HepG2 (cell line): ENCODE data around the gene FAHD2A. TPM values are rescaled to one million over a fixed set of nuclear protein-coding genes. Genes with fewer than 3 reads are reported as not detected.

Experiments
- AKAP8 ChIP-seq: sonication (generic); formaldehyde crosslinking; IDR thresholded peaks from 2 replicates; pipeline ENCODE4 v1.5.1; 2020; ENCODE audit warnings: mild to moderate bottlenecking, missing genetic modification reagents
- ASH2L ChIP-seq: fragments of 300-600, 200-600 bp; sonication (generic); IDR thresholded peaks from 2 replicates; pipeline ENCODE4 v1.7.0; 2017; ENCODE audit warnings: low read depth, mild to moderate bottlenecking, moderate library complexity, mixed read lengths, low read length; ENCODE audit not compliant: insufficient read length
- BHLHE40 ChIP-seq: IDR thresholded peaks from 2 replicates; pipeline ENCODE4 v1.6.1; 2011; ENCODE audit warnings: low read length, improper control_type of control experiment
- CAMTA2 ChIP-seq: sonication (generic); formaldehyde crosslinking; IDR thresholded peaks from 2 replicates; pipeline ENCODE4 v1.4.0; 2020; ENCODE audit warnings: mild to moderate bottlenecking, missing genetic modification reagents, borderline replicate concordance
- ELK4 ChIP-seq: sonication (generic); formaldehyde crosslinking; IDR thresholded peaks from 2 replicates; pipeline ENCODE4 v1.9.0; 2021; ENCODE audit warnings: missing genetic modification reagents, borderline replicate concordance
- HOXA7 ChIP-seq: sonication (generic); formaldehyde crosslinking; IDR thresholded peaks from 2 replicates; pipeline ENCODE4 v1.8.1; 2022; ENCODE audit warnings: mild to moderate bottlenecking, missing genetic modification reagents, moderate library complexity
- IKZF1 ChIP-seq: fragments of 450-650 bp; IDR thresholded peaks from 2 replicates; pipeline ENCODE4 v1.7.1; 2016
- IRF1 ChIP-seq: sonication (generic); formaldehyde crosslinking; IDR thresholded peaks from 2 replicates; pipeline ENCODE4 v1.4.0; 2020; ENCODE audit warnings: low read depth, mild to moderate bottlenecking, missing genetic modification reagents
- KDM5B ChIP-seq: sonication (generic); formaldehyde crosslinking; IDR thresholded peaks from 2 replicates; pipeline ENCODE4 v1.4.0; 2020; ENCODE audit warnings: missing genetic modification reagents, mild to moderate bottlenecking, borderline replicate concordance
- MYC ChIP-seq: sonication (generic); formaldehyde crosslinking; IDR thresholded peaks from 2 replicates; pipeline ENCODE4 v1.9.0; 2021; ENCODE audit warnings: missing genetic modification reagents, borderline replicate concordance
- NAIF1 ChIP-seq: sonication (generic); formaldehyde crosslinking; IDR thresholded peaks from 2 replicates; pipeline ENCODE4 v1.5.0; 2020; ENCODE audit warnings: mild to moderate bottlenecking, missing genetic modification reagents, borderline replicate concordance
- NBN ChIP-seq: fragments of 450-650 bp; conservative IDR thresholded peaks from 2 replicates; pipeline ENCODE4 v1.6.1; 2017
- NFYB ChIP-seq: sonication (generic); formaldehyde crosslinking; IDR thresholded peaks from 2 replicates; pipeline ENCODE4 v1.4.0; 2020; ENCODE audit warnings: missing genetic modification reagents
- NR3C1 ChIP-seq: sonication (generic); formaldehyde crosslinking; IDR thresholded peaks from 2 replicates; pipeline ENCODE4 v1.4.0; 2020; ENCODE audit warnings: missing genetic modification reagents
- SPEN ChIP-seq: sonication (generic); formaldehyde crosslinking; IDR thresholded peaks from 2 replicates; pipeline ENCODE4 v1.5.1; 2020; ENCODE audit warnings: low read depth, mild to moderate bottlenecking, missing genetic modification reagents
- TAF1 ChIP-seq: sonication (generic); formaldehyde crosslinking; IDR thresholded peaks from 2 replicates; pipeline ENCODE4 v1.4.0; 2020; ENCODE audit warnings: missing genetic modification reagents
- TBX2 ChIP-seq: sonication (generic); formaldehyde crosslinking; IDR thresholded peaks from 2 replicates; pipeline ENCODE4 v1.5.0; 2020; ENCODE audit warnings: missing genetic modification reagents, mild to moderate bottlenecking, borderline replicate concordance
- TMF1 ChIP-seq: sonication (generic); formaldehyde crosslinking; IDR thresholded peaks from 2 replicates; pipeline ENCODE4 v1.8.1; 2022; ENCODE audit warnings: low read depth, missing genetic modification reagents
- ZBTB10 ChIP-seq: sonication (generic); formaldehyde crosslinking; IDR thresholded peaks from 2 replicates; pipeline ENCODE4 v1.4.0; 2020; ENCODE audit warnings: missing genetic modification reagents, borderline replicate concordance
- ZBTB7A ChIP-seq: sonication (generic); formaldehyde crosslinking; IDR thresholded peaks from 2 replicates; pipeline ENCODE4 v1.8.0; 2022; ENCODE audit warnings: mild to moderate bottlenecking, missing genetic modification reagents
- ZC3H13 ChIP-seq: sonication (generic); formaldehyde crosslinking; IDR thresholded peaks from 2 replicates; pipeline ENCODE4 v1.8.1; 2023; ENCODE audit warnings: mild to moderate bottlenecking, missing genetic modification reagents, moderate library complexity
- ZNF224 ChIP-seq: sonication (generic); formaldehyde crosslinking; IDR thresholded peaks from 2 replicates; pipeline ENCODE4 v1.5.0; 2020; ENCODE audit warnings: mild to moderate bottlenecking, missing genetic modification reagents
- ZNF232 ChIP-seq: sonication (generic); formaldehyde crosslinking; IDR thresholded peaks from 2 replicates; pipeline ENCODE4 v1.4.0; 2020; ENCODE audit warnings: missing genetic modification reagents, borderline replicate concordance
- ZNF576 ChIP-seq: sonication (generic); formaldehyde crosslinking; IDR thresholded peaks from 2 replicates; pipeline ENCODE4 v1.4.0; 2020; ENCODE audit warnings: mild to moderate bottlenecking, missing genetic modification reagents
- ZNF792 ChIP-seq: IDR thresholded peaks from 2 replicates; pipeline ENCODE4 v1.6.1; 2016
- ZNF841 ChIP-seq: sonication (generic); formaldehyde crosslinking; IDR thresholded peaks from 2 replicates; pipeline ENCODE4 v1.8.1; 2023; ENCODE audit warnings: missing genetic modification reagents, borderline replicate concordance
- ZNF883 ChIP-seq: sonication (generic); formaldehyde crosslinking; IDR thresholded peaks from 2 replicates; pipeline ENCODE4 v1.5.1; 2020; ENCODE audit warnings: mild to moderate bottlenecking, missing genetic modification reagents; ENCODE audit errors: not compliant biosample characterization
- polyA plus RNA-seq, 8 experiments: library from polyadenylated mRNA; depleted of rRNA in 3 of 8; stranded (reverse) in 7 of 8; unstranded in 1 of 8; fragments of >200 nt; fragmentation: Illumina TruSeq in 4 of 8; extraction: Trizol in 4 of 8; gene quantifications; 2 replicates each; pipeline versions ENCODE4 v1.2.1 to v1.2.3, GENCODE V29; 2011 to 2016; ENCODE audit warnings: low read depth in 4 of 8, missing spikeins in 1 of 8, mixed read lengths in 1 of 8; ENCODE audit not compliant: insufficient read depth in 1 of 8
- total RNA-seq, 5 experiments: library from RNA; depleted of rRNA; stranded (reverse); fragments of >200 nt; fragmentation: Illumina TruSeq; extraction: Trizol; gene quantifications; 2 replicates each; pipeline ENCODE4 v1.2.3, GENCODE V29; 2016; ENCODE audit warnings: low read depth in 1 of 5

FAHD2A gene
- total and polyA plus RNA-seq, 2 of the 13 experiments (the other 11 are each of a cell fraction or from before 2014, with no cell fraction given): 34.0 to 44.2 TPM

GRCh38 chr2:95402370-95403203 is at the start of gene FAHD2A (continued):
- TF ChIP-seq ZBTB10 (CRISPR knock-in tag) (0 out of 2 replicates have a peak, but pooled peaks have one; percentile 24), ZNF883 (peak; percentile 61), TMF1 (CRISPR knock-in tag) (peak; percentile 65), TAF1 (CRISPR knock-in tag) (peak; percentile 93), ZBTB7A (CRISPR knock-in tag) (no peak), BHLHE40 (no peak; the same call in 1 of the 2 replicates), ZC3H13 (no peak), NBN (no peak), ASH2L (peak; percentile 78), AKAP8 (no peak), NR3C1 (CRISPR knock-in tag) (no peak), NAIF1 (CRISPR knock-in tag) (no peak; the same call in 1 of the 2 replicates), ZNF576 (0 out of 2 replicates have a peak, but pooled peaks have one; percentile 73), ELK4 (no peak), KDM5B (CRISPR knock-in tag) (peak; percentile 85; the same call in 1 of the 2 replicates), IKZF1 (no peak), SPEN (CRISPR knock-in tag) (peak; percentile 87), ZNF792 (CRISPR knock-in tag) (peak; percentile 82; the same call in 1 of the 2 replicates), NFYB (peak; percentile 83), CAMTA2 (CRISPR knock-in tag) (peak; percentile 88; the same call in 1 of the 2 replicates), ZNF841 (CRISPR knock-in tag) (no peak), HOXA7 (CRISPR knock-in tag) (no peak), ZNF232 (CRISPR knock-in tag) (peak; percentile 29), IRF1 (CRISPR knock-in tag) (no peak), ZNF224 (CRISPR knock-in tag) (no peak), TBX2 (CRISPR knock-in tag) (peak; percentile 80), MYC (CRISPR knock-in tag) (peak; percentile 86)
